ENCODE data around the gene DIP2C. TPM values are rescaled to one million over a fixed set of nuclear protein-coding genes. Genes with fewer than 3 reads are reported as not detected.

Gene DIP2C
- total and polyA plus RNA-seq, 2 donors (not counting 1 experiment from before 2014, with no cell fraction given) = 1.3 to 1.9 TPM

DNA sequence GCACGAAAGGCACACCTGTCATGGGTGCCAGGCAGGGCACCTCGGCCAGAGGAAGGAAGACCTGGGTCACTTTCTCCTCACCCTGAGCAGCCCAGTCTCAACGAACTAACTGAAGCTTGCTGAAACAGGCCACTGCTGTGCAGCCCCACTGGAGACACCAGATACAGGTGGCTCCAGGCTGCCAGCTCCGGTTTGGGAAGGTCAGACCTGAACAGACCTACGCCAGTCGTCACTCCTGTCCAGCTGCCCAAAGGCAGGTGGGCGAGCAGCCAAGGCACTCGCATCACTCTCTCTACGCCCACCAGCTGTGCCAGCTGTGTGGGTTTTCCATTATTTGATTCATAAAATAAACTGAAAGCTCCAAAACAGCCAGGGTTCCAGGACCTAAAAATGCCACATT, 298.2 kb downstream of the DIP2C start:
- Histone ChIP-seq H3K4me3 (ENCODE audit: control extremely low read depth in 1 of 5, extremely low read depth in 1 of 5, insufficient read depth in 1 of 5, low read depth in 2 of 5, low read length in 4 of 5) (no peak overlapping the region), H3K9ac (ENCODE audit: low read length) (no peak overlapping the region), H3K79me2 (ENCODE audit: control insufficient read depth, insufficient read depth, low read length) (no peaks in the 10 kb centered on the region), H3K4me2 (replicated peaks; ENCODE audit: low read depth, low read length, poor library complexity, severe bottlenecking) (no peak overlapping the region), H4K20me1 (ENCODE audit: control insufficient read depth, insufficient read depth, low read length, poor library complexity, severe bottlenecking) (no peaks in the 10 kb centered on the region), H3K27me3 (replicated peaks in 1 of 4; ENCODE audit: control extremely low read depth in 1 of 4, control insufficient read depth in 3 of 4, insufficient read depth in 4 of 4, low read length in 3 of 4) (no peaks in the 10 kb centered on the region), H3K4me1 (ENCODE audit: control insufficient read depth in 2 of 2, insufficient read depth in 2 of 2, low read length in 2 of 2) (no peaks in the 10 kb centered on the region), H3K27ac (ENCODE audit: low read length in 2 of 2) (no peak overlapping the region), H3K9me3 (ENCODE audit: control extremely low read depth in 1 of 3, control insufficient read depth in 2 of 3, insufficient read depth in 1 of 3, low read length in 2 of 3) (no peaks in the 10 kb centered on the region), H2AFZ (ENCODE audit: insufficient read depth, low read depth, low read length, poor library complexity, severe bottlenecking) (no peak overlapping the region), H3K36me3 (replicated peaks in 1 of 2; ENCODE audit: control extremely low read depth in 1 of 2, control insufficient read depth in 1 of 2, extremely low read depth in 1 of 2, insufficient read depth in 2 of 2, low read length in 1 of 2) (no peaks in the 10 kb centered on the region)
- H3K4me1 Mint-ChIP-seq = no peaks in the 10 kb centered on the region
- intact Hi-C loops (cut with micrococcal nuclease) = no loop called here
- ChIA-PET POLR2A (no interaction called here), CTCF (no interaction called here)
- 76% methylated on average over 8 of the region's 9 CpGs for WGBS (ENCODE audit: insufficient coverage)
- H3K27me3 Mint-ChIP-seq = no peaks in the 10 kb centered on the region
- H3K9me3 Mint-ChIP-seq (ENCODE audit: insufficient read depth) = no peaks in the 10 kb centered on the region
- DNase-seq (no peak), ATAC-seq (ENCODE audit: low read depth) (no peak)
- TF ChIP-seq, protein P1, sequence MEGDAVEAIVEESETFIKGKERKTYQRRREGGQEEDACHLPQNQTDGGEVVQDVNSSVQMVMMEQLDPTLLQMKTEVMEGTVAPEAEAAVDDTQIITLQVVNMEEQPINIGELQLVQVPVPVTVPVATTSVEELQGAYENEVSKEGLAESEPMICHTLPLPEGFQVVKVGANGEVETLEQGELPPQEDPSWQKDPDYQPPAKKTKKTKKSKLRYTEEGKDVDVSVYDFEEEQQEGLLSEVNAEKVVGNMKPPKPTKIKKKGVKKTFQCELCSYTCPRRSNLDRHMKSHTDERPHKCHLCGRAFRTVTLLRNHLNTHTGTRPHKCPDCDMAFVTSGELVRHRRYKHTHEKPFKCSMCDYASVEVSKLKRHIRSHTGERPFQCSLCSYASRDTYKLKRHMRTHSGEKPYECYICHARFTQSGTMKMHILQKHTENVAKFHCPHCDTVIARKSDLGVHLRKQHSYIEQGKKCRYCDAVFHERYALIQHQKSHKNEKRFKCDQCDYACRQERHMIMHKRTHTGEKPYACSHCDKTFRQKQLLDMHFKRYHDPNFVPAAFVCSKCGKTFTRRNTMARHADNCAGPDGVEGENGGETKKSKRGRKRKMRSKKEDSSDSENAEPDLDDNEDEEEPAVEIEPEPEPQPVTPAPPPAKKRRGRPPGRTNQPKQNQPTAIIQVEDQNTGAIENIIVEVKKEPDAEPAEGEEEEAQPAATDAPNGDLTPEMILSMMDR (IDR thresholded peaks at IDR 0.05) = no peak
- TF ChIP-seq EZH2 (IDR thresholded peaks at IDR 0.05; ENCODE audit: borderline replicate concordance, insufficient read depth, low read depth, low read length, poor library complexity, severe bottlenecking) = no peak
- no peak overlapping the region for H3K27ac Mint-ChIP-seq
- no peak overlapping the region for H3K4me3 Mint-ChIP-seq

DNA sequence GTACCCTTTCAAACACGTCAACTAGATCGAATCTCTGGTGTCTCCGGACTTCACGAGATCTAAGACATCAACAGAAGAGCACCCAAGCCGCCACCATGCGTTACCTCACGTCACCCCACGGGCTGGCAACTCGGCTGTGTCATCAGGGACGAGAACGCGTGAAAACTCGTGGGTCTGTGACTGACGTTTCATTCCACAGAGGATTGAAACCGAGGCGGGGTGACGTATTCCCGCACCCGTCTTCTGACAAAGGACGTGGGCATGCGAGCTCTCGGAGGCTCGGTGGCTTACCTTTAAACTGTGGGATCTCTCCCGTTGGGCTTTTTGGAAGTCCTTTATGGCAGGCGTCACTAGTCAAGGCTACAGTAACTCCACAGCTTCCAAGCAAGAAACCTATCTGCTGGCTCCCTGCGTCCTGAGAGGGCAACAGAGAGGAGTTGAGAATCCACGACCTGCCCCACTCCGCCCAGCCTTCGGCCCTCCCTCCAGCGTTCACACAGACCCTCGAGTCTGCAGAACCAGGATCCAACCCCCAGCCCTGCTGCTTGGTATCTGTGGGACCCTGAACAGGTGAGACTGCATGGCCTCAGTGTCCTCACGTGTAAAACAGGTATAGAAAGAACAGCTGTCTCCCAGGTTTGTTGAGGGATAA, 298.9 kb downstream of the DIP2C start:
- H3K9me3 Mint-ChIP-seq (ENCODE audit: insufficient read depth) = no peaks in the 10 kb centered on the region
- Histone ChIP-seq H4K20me1 (ENCODE audit: control insufficient read depth, insufficient read depth, low read length, poor library complexity, severe bottlenecking) (no peaks in the 10 kb centered on the region), H3K4me2 (replicated peaks; ENCODE audit: low read depth, low read length, poor library complexity, severe bottlenecking) (no peak overlapping the region), H3K27ac (ENCODE audit: low read length in 2 of 2) (no peak overlapping the region), H2AFZ (ENCODE audit: insufficient read depth, low read depth, low read length, poor library complexity, severe bottlenecking) (no peak overlapping the region), H3K9ac (ENCODE audit: low read length) (no peak overlapping the region), H3K79me2 (ENCODE audit: control insufficient read depth, insufficient read depth, low read length) (no peaks in the 10 kb centered on the region), H3K36me3 (replicated peaks in 1 of 2; ENCODE audit: control extremely low read depth in 1 of 2, control insufficient read depth in 1 of 2, extremely low read depth in 1 of 2, insufficient read depth in 2 of 2, low read length in 1 of 2) (no peaks in the 10 kb centered on the region), H3K27me3 (replicated peaks in 1 of 4; ENCODE audit: control extremely low read depth in 1 of 4, control insufficient read depth in 3 of 4, insufficient read depth in 4 of 4, low read length in 3 of 4) (no peaks in the 10 kb centered on the region), H3K4me3 (ENCODE audit: control extremely low read depth in 1 of 5, extremely low read depth in 1 of 5, insufficient read depth in 1 of 5, low read depth in 2 of 5, low read length in 4 of 5) (no peak overlapping the region), H3K9me3 (ENCODE audit: control extremely low read depth in 1 of 3, control insufficient read depth in 2 of 3, insufficient read depth in 1 of 3, low read length in 2 of 3) (no peaks in the 10 kb centered on the region), H3K4me1 (ENCODE audit: control insufficient read depth in 2 of 2, insufficient read depth in 2 of 2, low read length in 2 of 2) (no peaks in the 10 kb centered on the region)
- no peaks in the 10 kb centered on the region for H3K4me1 Mint-ChIP-seq
- no peak overlapping the region for H3K4me3 Mint-ChIP-seq
- ChIA-PET CTCF (no interaction called here), POLR2A (no interaction called here)
- no peak overlapping the region for H3K27ac Mint-ChIP-seq
- no peak for ATAC-seq (ENCODE audit: low read depth)
- WGBS (ENCODE audit: insufficient coverage) = 93% methylated on average over 32 of the region's 32 CpGs
- TF ChIP-seq, protein P1 (IDR thresholded peaks at IDR 0.05) = no peak
- no peak for TF ChIP-seq EZH2 (IDR thresholded peaks at IDR 0.05; ENCODE audit: borderline replicate concordance, insufficient read depth, low read depth, low read length, poor library complexity, severe bottlenecking)
- intact Hi-C loops (cut with micrococcal nuclease) = no loop called here
- no peaks in the 10 kb centered on the region for H3K27me3 Mint-ChIP-seq
- DNase-seq = no peak
